Stomach smooth muscle (tissue), 2 donors: ENCODE measurements around the gene ZNF534.
A peak's percentile ranks its signal among the peaks of the same experiment; 100 is the strongest.
"Not testable (repeated sequence)": the region's sequence is repeated elsewhere in the genome, so short reads cannot be mapped to it uniquely, and the experiment has no call there.

ENCODE experiments used
- H3K27ac ChIP-seq: one replicate; pipeline ENCODE4 v1.7.0; 2013; ENCODE audit warnings: mild to moderate bottlenecking, low read length, inconsistent platforms
- H3K27me3 ChIP-seq, 2 donors: one replicate each; pipeline ENCODE4 v1.7.0; 2013; ENCODE audit warnings: low read length in 2 of 2; ENCODE audit not compliant: insufficient read depth in 2 of 2, control insufficient read depth in 1 of 2
- H3K36me3 ChIP-seq, 2 donors: one replicate each; pipeline ENCODE4 v1.7.0; 2013; ENCODE audit warnings: low read length in 2 of 2; ENCODE audit not compliant: control insufficient read depth in 2 of 2, insufficient read depth in 2 of 2
- H3K4me1 ChIP-seq: one replicate; pipeline ENCODE4 v1.7.0; 2013; ENCODE audit warnings: low read length; ENCODE audit not compliant: control insufficient read depth, insufficient read depth
- H3K4me3 ChIP-seq, 2 donors: one replicate each; pipeline ENCODE4 v1.7.0; 2013; ENCODE audit warnings: low read length in 2 of 2
- H3K9ac ChIP-seq, 2 donors: one replicate each; pipeline ENCODE4 v1.7.0; 2013; ENCODE audit warnings: low read length in 2 of 2, mild to moderate bottlenecking in 1 of 2
- H3K9me3 ChIP-seq, 2 donors: one replicate each; pipeline ENCODE4 v1.7.0; 2013; ENCODE audit warnings: low read length in 2 of 2; ENCODE audit not compliant: control insufficient read depth in 2 of 2
- donor health status: healthy.
- donor health status: Pancreatic carcinoma.

ZNF534 gene

GRCh38 chr19:52464798-52465470 is 36.0 kb downstream of the ZNF534 start:
- peaks cover 38 to 46% of the 10 kb centered on the region in 2 donors for H3K9me3 ChIP-seq
- peaks cover 3 to 5% of the 10 kb centered on the region in 2 donors for H3K36me3 ChIP-seq

GRCh38 chr19:52473655-52474350 is 44.9 kb downstream of the ZNF534 start:
- no peak overlapping the region for H3K9ac ChIP-seq
- no peaks in the 10 kb centered on the region for H3K4me1 ChIP-seq
- H3K27ac ChIP-seq = no peak overlapping the region
- no peaks in the 10 kb centered on the region for H3K36me3 ChIP-seq
- no peak overlapping the region for H3K4me3 ChIP-seq
- H3K9me3 ChIP-seq = peaks cover 73 to 85% of the 10 kb centered on the region in 2 donors
- H3K27me3 ChIP-seq = no peaks in the 10 kb centered on the region

More at GRCh38 chr19:52464798-52465470, 36.0 kb downstream of the ZNF534 start:
- H3K9ac ChIP-seq = no peak overlapping the region
- no peaks in the 10 kb centered on the region for H3K27me3 ChIP-seq
- H3K4me1 ChIP-seq = no peaks in the 10 kb centered on the region
- no peak overlapping the region for H3K27ac ChIP-seq
- no peak overlapping the region for H3K4me3 ChIP-seq

- no peaks in the 10 kb centered on the region for H3K36me3 ChIP-seq
- H3K27me3 ChIP-seq = no peaks in the 10 kb centered on the region
- no peak overlapping the region for H3K27ac ChIP-seq
- H3K4me1 ChIP-seq = no peaks in the 10 kb centered on the region
- H3K9me3 ChIP-seq = peaks cover 70 to 87% of the 10 kb centered on the region in 2 donors
- H3K4me3 ChIP-seq = no peak overlapping the region
- H3K9ac ChIP-seq = no peak overlapping the region
Measured at GRCh38 chr19:52474351-52475127, 45.6 kb downstream of the ZNF534 start.

- H3K4me3 ChIP-seq, H3K27me3 ChIP-seq, H3K27ac ChIP-seq, H3K4me1 ChIP-seq, H3K36me3 ChIP-seq, H3K9ac ChIP-seq: not testable (repeated sequence)
- H3K9me3 ChIP-seq = peaks cover 15 to 71% of the 10 kb centered on the region in 2 donors
Measured at GRCh38 chr19:52484111-52484743, 55.3 kb downstream of the ZNF534 start.

- peaks cover 15 to 65% of the 10 kb centered on the region in 2 donors for H3K9me3 ChIP-seq
- not testable (repeated sequence) for H3K9ac ChIP-seq, H3K27me3 ChIP-seq, H3K27ac ChIP-seq, H3K4me1 ChIP-seq, H3K4me3 ChIP-seq, H3K36me3 ChIP-seq
Measured at GRCh38 chr19:52485064-52485463, 56.1 kb downstream of the ZNF534 start.

GRCh38 chr19:52485561-52486240 is 56.8 kb downstream of the ZNF534 start:
- not testable (repeated sequence) for H3K9ac ChIP-seq, H3K27ac ChIP-seq, H3K36me3 ChIP-seq, H3K27me3 ChIP-seq, H3K4me1 ChIP-seq, H3K4me3 ChIP-seq
- peaks cover 15 to 60% of the 10 kb centered on the region in 2 donors for H3K9me3 ChIP-seq

GRCh38 chr19:52492201-52492993 is 63.4 kb downstream of the ZNF534 start:
- H3K27ac ChIP-seq = no peak overlapping the region
- no peaks in the 10 kb centered on the region for H3K4me1 ChIP-seq
- no peak overlapping the region for H3K9ac ChIP-seq
- H3K4me3 ChIP-seq = peak overlapping the region; percentile 53 to 54
- no peaks in the 10 kb centered on the region for H3K36me3 ChIP-seq
- peaks cover 0 to 13% of the 10 kb centered on the region in 2 donors for H3K9me3 ChIP-seq
- no peaks in the 10 kb centered on the region for H3K27me3 ChIP-seq

- H3K27me3 ChIP-seq = no peaks in the 10 kb centered on the region
- no peak overlapping the region for H3K27ac ChIP-seq
- peaks cover 0 to 10% of the 10 kb centered on the region in 2 donors for H3K9me3 ChIP-seq
- no peak overlapping the region for H3K9ac ChIP-seq
- peak overlapping the region; percentile 53 to 54 for H3K4me3 ChIP-seq
- H3K36me3 ChIP-seq = no peaks in the 10 kb centered on the region
- H3K4me1 ChIP-seq = no peaks in the 10 kb centered on the region
Measured at GRCh38 chr19:52492994-52493470, 64.1 kb downstream of the ZNF534 start.

- Histone ChIP-seq H3K4me1 (no peaks in the 10 kb centered on the region), H3K9me3 (peaks cover 3 to 6% of the 10 kb centered on the region in 2 donors), H3K27me3 (no peaks in the 10 kb centered on the region), H3K36me3 (no peaks in the 10 kb centered on the region), H3K4me3 (no peak overlapping the region), H3K9ac (no peak overlapping the region), H3K27ac (no peak overlapping the region)
Measured at GRCh38 chr19:52494518-52494917, 65.6 kb downstream of the ZNF534 start.
